Spleen (tissue), 11 donors: ENCODE results near the gene GPR176. TPM values are rescaled to one million over a fixed set of nuclear protein-coding genes. Genes with fewer than 3 reads are reported as not detected.

ENCODE experiments used
- DNase-seq: peaks from one replicate; pipeline ENCODE4 v3.0.0-alpha.2; 2020
- H3K27ac ChIP-seq, 8 donors: fragments of 200-600 bp; sonication (generic) in 7 of 8; 1 replicate in 4 of 8; 2 replicates in 4 of 8; pipeline versions ENCODE4 v1.5.0 to v1.8.0; 2016 to 2021; ENCODE audit warnings: inconsistent platforms in 4 of 8, mild to moderate bottlenecking in 4 of 8, moderate library complexity in 1 of 8
- H3K27me3 ChIP-seq, 7 donors: fragments of 200-600 bp; sonication (generic) in 6 of 7; replicated peaks in 1 of 7; 1 replicate in 4 of 7; 2 replicates in 3 of 7; pipeline versions ENCODE4 v1.5.0 to v1.8.0; 2016 to 2021; ENCODE audit warnings: inconsistent platforms in 3 of 7, mild to moderate bottlenecking in 1 of 7
- H3K36me3 ChIP-seq, 6 donors: fragments of 200-600 bp; sonication (generic) in 5 of 6; 1 replicate in 4 of 6; 2 replicates in 2 of 6; pipeline versions ENCODE4 v1.5.0 to v1.8.0; 2016 to 2021; ENCODE audit warnings: inconsistent platforms in 2 of 6
- H3K4me1 ChIP-seq, 6 donors: fragments of 200-600 bp; sonication (generic) in 5 of 6; 1 replicate in 3 of 6; 2 replicates in 3 of 6; pipeline versions ENCODE4 v1.5.0 to v1.8.0; 2016 to 2021; ENCODE audit warnings: inconsistent platforms in 3 of 6
- H3K4me3 ChIP-seq, 8 donors: fragments of 200-600 bp; sonication (generic) in 7 of 8; 1 replicate in 4 of 8; 2 replicates in 4 of 8; pipeline versions ENCODE4 v1.5.0 to v1.8.0; 2016 to 2021; ENCODE audit warnings: inconsistent platforms in 4 of 8, mild to moderate bottlenecking in 4 of 8, moderate library complexity in 2 of 8
- H3K9me3 ChIP-seq, 8 donors: fragments of 200-600 bp; sonication (generic) in 7 of 8; 1 replicate in 4 of 8; 2 replicates in 4 of 8; pipeline versions ENCODE4 v1.5.0 to v1.8.0; 2016 to 2021; ENCODE audit warnings: inconsistent platforms in 4 of 8
- CTCF ChIP-seq, 11 experiments: fragments of 200-600 bp in 7 of 11; fragments of 450-650 bp in 4 of 11; sonication (generic) in 4 of 11; IDR thresholded peaks in 8 of 11; conservative IDR thresholded peaks in 3 of 11; 1 replicate in 7 of 11; 2 replicates in 4 of 11; pipeline versions ENCODE4 v1.4.0 to v1.8.0; 2016 to 2021; ENCODE audit warnings: antibody characterized with exemption in 11 of 11, inconsistent platforms in 4 of 11, mild to moderate bottlenecking in 1 of 11
- POLR2A ChIP-seq, 3 donors: fragments of 450-650 bp; IDR thresholded peaks; one replicate each; pipeline ENCODE4 v1.5.1; 2017; ENCODE audit warnings: antibody characterized with exemption in 3 of 3, mild to moderate bottlenecking in 1 of 3
- POLR2AphosphoS5 ChIP-seq, 3 donors: sonication (generic); formaldehyde crosslinking; IDR thresholded peaks; one replicate each; pipeline ENCODE4 v1.5.1; 2017; ENCODE audit warnings: antibody characterized with exemption in 3 of 3
- WGBS, 5 donors: extraction: QIAGEN DNeasy Blood & Tissue Kit in 3 of 5; methylation state at CpG; one replicate each; pipeline versions ENCODE4 v1.1.5 to v1.1.7; 2013 to 2018; 5-methylcytosine and 5-hydroxymethylcytosine counted together
- intact Hi-C: fragments of 100-400 bp; cut with DNase I; formaldehyde crosslinking; loops from one replicate; pipeline ENCODE4 v1.15.0; 2023; ENCODE audit warnings: low total_unique reads
- polyA plus RNA-seq, 3 donors: library from polyadenylated mRNA; stranded (reverse); fragments of 200-250 nt; gene quantifications; one replicate each; pipeline ENCODE4 v1.2.1, GENCODE V29; 2013
- total RNA-seq, 7 donors: library from RNA; depleted of rRNA in 3 of 7; stranded (reverse); fragments of >200 nt in 3 of 7; fragmentation: NEBNext Ultra II Directional in 4 of 7; extraction: Animal tissue kit (Norgen Biotek cat#: 25700) in 4 of 7; gene quantifications; one replicate each; pipeline versions ENCODE4 v1.1.0 to v1.2.1, GENCODE V29; 2016 to 2021
- donor health status: healthy with polysubstance abuse.
- donor health status: DM: no; HTN: no; CAD: no; lungs with moderate emphysema.
- donor health status: DM: no; HTN: no; CAD: no.
- donor health status: Bipolar disorder and iron deficiency.
- donor health status: healthy.
- donor health status: DM: no; HTN: no; CAD: no.
- donor health status: DM: yes; HTN: yes; CAD: no.

The GPR176 gene
- total and polyA plus RNA-seq, 10 donors: 2.7 to 12.8 (median 5.1) TPM

- Histone ChIP-seq H3K9me3 (no peaks in the 10 kb centered on the region), H3K36me3 (no peaks in the 10 kb centered on the region), H3K4me1 (peaks cover 0 to 4% (median 0%) of the 10 kb centered on the region in 6 donors), H3K4me3 (no peak overlapping the region), H3K27ac (no peak overlapping the region), H3K27me3 (no peaks in the 10 kb centered on the region)
- no peak for DNase-seq
- TF ChIP-seq CTCF (IDR thresholded peaks at IDR 0.05 in 8 of 11, conservative IDR thresholded peaks at IDR 0.05 in 3 of 11) (no peak), POLR2AphosphoS5 (IDR thresholded peaks at IDR 0.05) (no peak), POLR2A (IDR thresholded peaks at IDR 0.05) (no peak)
- WGBS, 5 donors: 81 to 96% (median 89%) methylated on average over 4 of the region's 4 CpGs
- intact Hi-C loops: no loop called here
Measured at GRCh38 chr15:39803016-39803415, 117.0 kb downstream of the GPR176 start.

GRCh38 chr15:39801641-39802309 lies 118.3 kb downstream of the GPR176 start:
- 80 to 98% (median 84%) methylated on average over 13 to 19 of the region's 19 CpGs for WGBS, 5 donors
- H3K36me3 ChIP-seq: no peaks in the 10 kb centered on the region
- no peak for TF ChIP-seq POLR2AphosphoS5 (IDR thresholded peaks at IDR 0.05)
- peak in 4 of 11 experiments; percentile 15 to 22 (median 17) for TF ChIP-seq CTCF (IDR thresholded peaks at IDR 0.05 in 8 of 11, conservative IDR thresholded peaks at IDR 0.05 in 3 of 11)
- TF ChIP-seq POLR2A (IDR thresholded peaks at IDR 0.05): no peak

GRCh38 chr15:39799552-39800011 lies 120.5 kb downstream of the GPR176 start:
- intact Hi-C loops: no loop called here
- DNase-seq: peak; percentile 71
- no peaks in the 10 kb centered on the region for H3K9me3 ChIP-seq
- no peak overlapping the region for H3K4me3 ChIP-seq
- TF ChIP-seq POLR2AphosphoS5 (IDR thresholded peaks at IDR 0.05): no peak
- no peak for TF ChIP-seq CTCF (IDR thresholded peaks at IDR 0.05 in 8 of 11, conservative IDR thresholded peaks at IDR 0.05 in 3 of 11)
- no peak for TF ChIP-seq POLR2A (IDR thresholded peaks at IDR 0.05)
- H3K36me3 ChIP-seq: no peaks in the 10 kb centered on the region
- H3K27me3 ChIP-seq: peaks cover 0 to 16% (median 0%) of the 10 kb centered on the region in 7 donors
- H3K27ac ChIP-seq: peak overlapping the region in 1 of 8 donors; percentile 3
- WGBS, 5 donors: 52 to 65% (median 59%) methylated on average over 6 of the region's 6 CpGs
- peaks cover 0 to 4% (median 0%) of the 10 kb centered on the region in 6 donors for H3K4me1 ChIP-seq

More at GRCh38 chr15:39801641-39802309, 118.3 kb downstream of the GPR176 start:
- intact Hi-C loops: no loop called here
- Histone ChIP-seq H3K27ac (no peak overlapping the region), H3K4me3 (no peak overlapping the region), H3K9me3 (no peaks in the 10 kb centered on the region), H3K4me1 (peaks cover 0 to 4% (median 0%) of the 10 kb centered on the region in 6 donors), H3K27me3 (no peaks in the 10 kb centered on the region)
- DNase-seq: no peak

GRCh38 chr15:39798382-39798781 lies 121.7 kb downstream of the GPR176 start:
- Histone ChIP-seq H3K27me3 (peaks cover 0 to 19% (median 0%) of the 10 kb centered on the region in 7 donors), H3K4me3 (no peak overlapping the region), H3K36me3 (no peaks in the 10 kb centered on the region), H3K4me1 (peaks cover 0 to 4% (median 0%) of the 10 kb centered on the region in 6 donors), H3K9me3 (no peaks in the 10 kb centered on the region), H3K27ac (no peak overlapping the region)
- TF ChIP-seq POLR2AphosphoS5 (IDR thresholded peaks at IDR 0.05) (no peak), CTCF (IDR thresholded peaks at IDR 0.05 in 8 of 11, conservative IDR thresholded peaks at IDR 0.05 in 3 of 11) (no peak)
- WGBS, 5 donors: 76 to 93% (median 88%) methylated on average over 6 of the region's 6 CpGs
- intact Hi-C loops: no loop called here
- DNase-seq: no peak
